GM21390 (cell line): ENCODE results near the gene CDK15.

Experiments
- ATAC-seq: cut with Tn5 transposase; IDR thresholded peaks from one replicate; pipeline ENCODE4 v1.9.1; 2021; ENCODE audit not compliant: unreplicated experiment

The CDK15 gene

GRCh38 chr2:201906777-201907562, 100.6 kb downstream of the CDK15 start:
- no peak for ATAC-seq

- ATAC-seq = no peak
These were observed 101.2 kb downstream of the CDK15 start for GRCh38 chr2:201907563-201907881.

- no peak for ATAC-seq
These were observed 102.6 kb downstream of the CDK15 start for GRCh38 chr2:201908901-201909300.

GRCh38 chr2:201909348-201909747, 103.0 kb downstream of the CDK15 start:
- ATAC-seq = no peak

GRCh38 chr2:201909961-201910361, 103.6 kb downstream of the CDK15 start:
- peak; percentile 88 for ATAC-seq

GRCh38 chr2:201911372-201911771, 105.0 kb downstream of the CDK15 start:
- ATAC-seq = no peak

GRCh38 chr2:201913201-201913600, 106.9 kb downstream of the CDK15 start:
- no peak for ATAC-seq

- ATAC-seq = peak; percentile 76
These were observed 109.1 kb downstream of the CDK15 start for GRCh38 chr2:201915446-201915845.

GRCh38 chr2:201916565-201916964, 110.2 kb downstream of the CDK15 start:
- no peak for ATAC-seq

- no peak for ATAC-seq
These were observed 112.4 kb downstream of the CDK15 start for GRCh38 chr2:201918616-201919307.

GRCh38 chr2:201919308-201919634, 112.9 kb downstream of the CDK15 start:
- ATAC-seq = no peak

- ATAC-seq = no peak
These were observed 117.3 kb downstream of the CDK15 start for GRCh38 chr2:201923436-201924328.

- no peak for ATAC-seq
These were observed 118.1 kb downstream of the CDK15 start for GRCh38 chr2:201924453-201924852.

- ATAC-seq = no peak
These were observed 118.7 kb downstream of the CDK15 start for GRCh38 chr2:201925056-201925455.

- ATAC-seq = no peak
These were observed 119.7 kb downstream of the CDK15 start for GRCh38 chr2:201926067-201926466.

- no peak for ATAC-seq
These were observed 122.0 kb downstream of the CDK15 start for GRCh38 chr2:201928363-201928762.

GRCh38 chr2:201929281-201930026, 123.1 kb downstream of the CDK15 start:
- ATAC-seq = no peak

GRCh38 chr2:201930043-201930442, 123.7 kb downstream of the CDK15 start:
- ATAC-seq = no peak

- no peak for ATAC-seq
These were observed 124.5 kb downstream of the CDK15 start for GRCh38 chr2:201930831-201931230.

GRCh38 chr2:201931475-201931874, 125.1 kb downstream of the CDK15 start:
- ATAC-seq = no peak

- ATAC-seq = no peak
These were observed 125.6 kb downstream of the CDK15 start for GRCh38 chr2:201931951-201932350.
